Activated naive CD8-positive, alpha-beta T cell treated with anti-CD3 and anti-CD28 coated beads for 36 hours (primary cell): ENCODE measurements around the gene AFDN. TPM values are rescaled to one million over a fixed set of nuclear protein-coding genes. Genes with fewer than 3 reads are reported as not detected.

ENCODE experiments used
- DNase-seq: peaks from one replicate; pipeline ENCODE4 v3.0.0; 2021
- H3K27ac Mint-ChIP-seq: one replicate; pipeline ENCODE4 v1.8.0; 2022; ENCODE audit warnings: mild to moderate bottlenecking, moderate library complexity, mixed read lengths
- H3K27me3 Mint-ChIP-seq: one replicate; pipeline ENCODE4 v1.8.0; 2022; ENCODE audit warnings: mild to moderate bottlenecking, mixed read lengths
- H3K36me3 Mint-ChIP-seq: one replicate; pipeline ENCODE4 v1.8.0; 2021; ENCODE audit warnings: mild to moderate bottlenecking, mixed read lengths
- H3K4me1 Mint-ChIP-seq: one replicate; pipeline ENCODE4 v1.8.0; 2021; ENCODE audit warnings: mixed read lengths
- H3K4me3 Mint-ChIP-seq: one replicate; pipeline ENCODE4 v1.8.0; 2022; ENCODE audit warnings: mild to moderate bottlenecking, moderate library complexity, mixed read lengths
- H3K9me3 Mint-ChIP-seq: one replicate; pipeline ENCODE4 v1.8.0; 2022; ENCODE audit warnings: mixed read lengths
- total RNA-seq, 2 experiments: library from RNA; stranded (reverse); gene quantifications; one replicate each; pipeline ENCODE4 v1.2.3, GENCODE V29; 2021

AFDN gene
- total RNA-seq, 2 experiments from 2014 or later, result 18.7 to 23.5 TPM

DNA sequence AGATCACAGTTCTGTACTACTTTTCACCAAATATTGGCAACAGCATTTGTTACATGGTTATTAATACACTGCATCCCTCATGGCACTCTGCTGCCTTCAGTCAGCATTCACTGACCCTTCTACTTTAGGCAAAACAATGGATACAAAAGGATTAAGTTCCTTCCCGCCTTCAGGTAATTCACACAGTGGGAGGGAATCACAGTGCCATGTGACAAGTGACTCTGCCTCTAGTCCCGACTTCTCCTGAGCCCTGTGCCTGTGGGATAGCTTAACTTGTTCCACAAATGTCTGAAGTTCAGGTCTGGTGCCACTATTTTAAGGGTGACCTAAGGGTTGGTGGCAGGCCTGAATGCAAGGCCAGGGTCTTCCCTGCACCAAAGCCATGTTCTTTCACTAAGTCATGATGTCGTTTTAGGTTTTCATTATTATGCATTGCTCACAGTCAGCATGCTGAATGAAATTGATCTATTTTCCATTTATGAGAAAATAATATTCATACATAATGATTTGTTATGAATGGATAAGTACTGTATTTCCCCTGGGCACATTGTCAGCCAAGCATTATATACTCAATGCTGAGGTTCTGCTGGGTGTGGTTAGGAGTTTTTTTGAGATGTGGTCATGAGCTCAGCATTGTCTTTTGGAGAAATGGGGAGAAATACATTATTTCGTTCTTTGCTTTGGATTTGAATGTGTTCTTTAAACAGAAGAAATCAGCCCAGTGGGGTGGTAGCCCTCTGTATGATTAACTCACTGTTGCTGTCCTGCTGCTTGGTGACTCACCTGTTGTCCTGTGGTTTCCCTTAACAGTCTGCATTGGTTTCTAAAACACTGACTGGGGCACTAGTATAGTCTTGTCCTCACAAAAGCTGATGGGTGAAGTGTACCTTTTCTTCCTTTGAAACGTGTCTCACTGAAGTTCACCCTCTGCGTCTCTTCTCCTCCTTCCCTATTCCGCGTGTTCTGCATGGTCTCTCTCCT is 66.4 kb downstream of the AFDN start:
- H3K27ac Mint-ChIP-seq, result no peak overlapping the region
- no peaks in the 10 kb centered on the region for H3K4me1 Mint-ChIP-seq
- H3K27me3 Mint-ChIP-seq, result no peaks in the 10 kb centered on the region
- no peaks in the 10 kb centered on the region for H3K9me3 Mint-ChIP-seq
- no peak overlapping the region for H3K4me3 Mint-ChIP-seq
- no peaks in the 10 kb centered on the region for H3K36me3 Mint-ChIP-seq
- DNase-seq, result no peak

DNA sequence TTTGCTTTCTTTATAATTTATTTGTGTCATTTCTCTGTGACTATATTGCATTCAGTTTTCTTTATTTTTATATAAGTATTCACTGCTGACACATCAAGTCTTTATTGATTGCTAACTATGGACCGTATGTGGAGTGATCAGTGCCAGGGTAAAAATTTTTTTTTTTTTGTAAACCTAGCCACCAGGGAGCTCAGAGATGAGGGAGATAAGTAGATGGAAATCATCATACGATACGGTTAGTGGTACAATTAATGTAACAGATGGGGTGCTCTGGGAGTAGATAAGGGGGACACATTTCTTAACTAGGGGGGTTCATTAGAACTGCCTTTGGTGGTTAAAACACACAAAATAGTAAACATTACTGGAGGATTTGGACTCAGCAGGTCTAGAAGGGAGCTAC is 68.3 kb downstream of the AFDN start:
- Mint-ChIP-seq H3K9me3 (no peaks in the 10 kb centered on the region), H3K36me3 (no peaks in the 10 kb centered on the region)

GRCh38 chr6:167896648-167897047 is 69.9 kb downstream of the AFDN start:
- Mint-ChIP-seq H3K9me3 (no peaks in the 10 kb centered on the region), H3K36me3 (no peaks in the 10 kb centered on the region), H3K27me3 (no peaks in the 10 kb centered on the region), H3K4me3 (no peak overlapping the region), H3K27ac (no peak overlapping the region), H3K4me1 (no peaks in the 10 kb centered on the region)
- no peak for DNase-seq

More for the DNA sequence above, 68.3 kb downstream of the AFDN start:
- no peaks in the 10 kb centered on the region for H3K4me1 Mint-ChIP-seq
- no peak overlapping the region for H3K4me3 Mint-ChIP-seq
- DNase-seq, result no peak
- no peak overlapping the region for H3K27ac Mint-ChIP-seq
- H3K27me3 Mint-ChIP-seq, result no peaks in the 10 kb centered on the region

DNA sequence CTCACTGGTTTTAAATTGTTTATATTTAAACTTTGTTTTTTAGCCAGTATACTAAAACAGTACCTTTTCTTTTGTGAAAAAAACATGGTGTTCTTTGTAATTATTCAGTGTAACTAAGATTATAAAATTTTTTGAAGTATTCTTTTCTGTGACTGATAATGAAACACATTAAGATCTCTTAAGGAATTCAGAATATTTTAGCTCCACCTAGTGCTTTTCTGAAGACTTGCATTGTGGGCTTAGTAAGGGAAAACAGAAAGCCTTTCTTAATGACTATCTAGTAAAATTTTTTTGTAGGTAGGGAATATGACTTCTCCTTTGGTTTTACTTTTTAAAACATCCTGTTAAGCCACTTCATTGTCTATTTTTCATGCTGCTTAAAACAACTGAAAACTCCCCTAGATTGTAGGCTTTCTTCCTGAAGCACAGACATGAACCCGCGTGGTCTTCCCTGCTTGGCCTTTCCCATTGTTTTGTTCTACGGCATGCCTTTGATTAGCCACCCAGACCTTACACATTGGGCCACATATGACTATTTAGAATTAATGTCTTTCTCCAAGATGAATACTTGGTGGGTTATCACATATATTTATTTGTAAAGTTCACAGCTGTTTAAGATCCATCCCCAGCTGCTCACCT is 72.1 kb downstream of the AFDN start:
- H3K4me1 Mint-ChIP-seq, result no peaks in the 10 kb centered on the region
- H3K27ac Mint-ChIP-seq, result no peak overlapping the region
- H3K4me3 Mint-ChIP-seq, result no peak overlapping the region
- H3K36me3 Mint-ChIP-seq, result no peaks in the 10 kb centered on the region
- DNase-seq, result no peak
- H3K9me3 Mint-ChIP-seq, result no peaks in the 10 kb centered on the region
- H3K27me3 Mint-ChIP-seq, result no peaks in the 10 kb centered on the region

- H3K36me3 Mint-ChIP-seq, result no peaks in the 10 kb centered on the region
- no peaks in the 10 kb centered on the region for H3K9me3 Mint-ChIP-seq
- H3K4me1 Mint-ChIP-seq, result no peaks in the 10 kb centered on the region
- DNase-seq, result no peak
- H3K27ac Mint-ChIP-seq, result no peak overlapping the region
- no peaks in the 10 kb centered on the region for H3K27me3 Mint-ChIP-seq
- H3K4me3 Mint-ChIP-seq, result no peak overlapping the region
These were observed 78.1 kb downstream of the AFDN start for GRCh38 chr6:167904791-167905190.

- Mint-ChIP-seq H3K27me3 (no peaks in the 10 kb centered on the region), H3K36me3 (no peaks in the 10 kb centered on the region), H3K27ac (no peak overlapping the region), H3K4me3 (no peak overlapping the region), H3K9me3 (no peaks in the 10 kb centered on the region), H3K4me1 (no peaks in the 10 kb centered on the region)
- DNase-seq, result no peak
These were observed 80.2 kb downstream of the AFDN start for GRCh38 chr6:167906899-167907298.

DNA sequence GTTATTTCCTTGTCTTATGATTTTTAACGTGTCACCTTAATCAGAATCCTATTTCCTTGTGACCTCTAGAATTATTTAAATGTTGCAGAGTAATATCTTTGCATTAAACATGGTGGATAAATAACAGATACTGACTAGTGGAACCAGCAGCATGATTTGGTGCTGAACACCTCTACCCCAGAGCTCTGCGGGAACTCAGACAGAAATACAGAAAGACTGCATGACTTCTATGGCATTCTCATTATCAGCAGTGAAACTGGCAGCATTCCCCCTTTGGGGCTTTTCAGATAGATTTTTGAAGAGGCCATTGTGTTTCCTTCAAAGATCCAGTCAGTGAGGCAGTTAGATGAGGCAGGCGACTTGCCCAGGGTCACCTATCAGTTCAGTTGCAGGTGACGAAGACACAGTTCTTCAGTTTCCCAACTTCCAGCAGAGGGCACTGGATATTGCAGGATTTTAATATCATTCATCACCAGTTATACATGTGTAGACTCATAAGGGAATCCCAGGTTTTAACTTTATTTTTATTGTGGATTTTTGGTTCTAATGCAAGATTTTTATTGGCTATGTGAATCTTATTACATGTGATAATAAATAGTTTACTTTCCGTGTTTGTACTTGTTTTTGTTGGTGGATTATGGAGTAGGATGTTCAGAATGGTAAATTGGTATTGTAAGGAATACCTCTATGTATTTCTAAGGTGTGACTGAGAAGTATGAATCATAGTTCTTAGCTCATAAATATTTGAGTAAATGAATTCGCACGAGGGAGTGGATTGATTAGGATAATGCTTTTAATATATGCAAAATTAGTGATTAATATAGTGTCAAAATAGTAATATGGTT is 81.3 kb downstream of the AFDN start:
- H3K27ac Mint-ChIP-seq, result no peak overlapping the region
- no peaks in the 10 kb centered on the region for H3K4me1 Mint-ChIP-seq
- no peaks in the 10 kb centered on the region for H3K27me3 Mint-ChIP-seq
- H3K36me3 Mint-ChIP-seq, result no peaks in the 10 kb centered on the region
- H3K4me3 Mint-ChIP-seq, result no peak overlapping the region
- no peaks in the 10 kb centered on the region for H3K9me3 Mint-ChIP-seq
- DNase-seq, result no peak

DNA sequence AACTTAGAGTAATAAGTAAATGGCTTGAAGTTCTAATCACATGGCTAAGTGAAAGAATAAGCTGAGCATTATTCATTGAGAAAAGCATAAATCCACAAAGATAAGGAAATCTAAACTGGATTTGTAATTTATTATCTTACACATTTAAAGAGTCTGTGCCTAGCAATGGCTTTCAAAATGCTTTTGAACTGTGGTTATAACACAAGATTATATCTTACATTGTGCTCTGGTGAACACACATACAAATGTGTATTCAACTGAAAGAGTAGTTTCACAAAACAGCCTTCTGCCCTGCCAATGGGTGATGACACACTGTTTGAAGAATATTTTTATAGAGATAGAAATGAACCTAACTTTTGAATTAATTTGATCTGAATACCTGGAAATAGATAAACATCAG is 83.3 kb downstream of the AFDN start:
- H3K4me3 Mint-ChIP-seq, result no peak overlapping the region
- H3K27me3 Mint-ChIP-seq, result no peaks in the 10 kb centered on the region
- H3K36me3 Mint-ChIP-seq, result peaks cover under 1% of the 10 kb centered on the region
- no peak overlapping the region for H3K27ac Mint-ChIP-seq
- no peaks in the 10 kb centered on the region for H3K4me1 Mint-ChIP-seq
- no peaks in the 10 kb centered on the region for H3K9me3 Mint-ChIP-seq
- DNase-seq, result no peak

GRCh38 chr6:167910652-167911051 is 83.9 kb downstream of the AFDN start:
- no peak overlapping the region for H3K27ac Mint-ChIP-seq
- H3K4me1 Mint-ChIP-seq, result no peaks in the 10 kb centered on the region
- H3K9me3 Mint-ChIP-seq, result no peaks in the 10 kb centered on the region
- H3K27me3 Mint-ChIP-seq, result no peaks in the 10 kb centered on the region
- no peak overlapping the region for H3K4me3 Mint-ChIP-seq
- DNase-seq, result no peak
- H3K36me3 Mint-ChIP-seq, result peaks cover 2% of the 10 kb centered on the region

DNA sequence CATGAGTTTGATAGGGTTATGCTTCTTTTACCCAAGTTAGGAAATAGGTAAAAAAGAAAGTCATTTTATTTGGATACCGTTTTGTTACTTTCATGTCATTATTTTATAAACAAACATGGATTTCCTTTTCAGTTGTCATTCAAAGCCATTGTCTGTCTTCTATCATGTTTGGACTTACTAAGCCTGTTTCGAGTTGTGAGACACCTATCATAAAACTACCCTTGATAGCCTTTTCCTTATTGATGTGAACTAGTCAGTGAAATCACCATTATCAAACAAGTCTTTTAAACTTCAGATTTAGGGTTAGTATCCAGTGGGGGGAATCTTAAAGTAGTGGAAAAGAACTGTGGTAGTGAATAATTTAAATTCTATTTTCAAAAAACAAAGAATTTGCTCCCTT is 85.8 kb downstream of the AFDN start:
- Mint-ChIP-seq H3K4me1 (no peaks in the 10 kb centered on the region), H3K36me3 (peaks cover 2% of the 10 kb centered on the region), H3K27me3 (no peaks in the 10 kb centered on the region), H3K27ac (no peak overlapping the region), H3K9me3 (no peaks in the 10 kb centered on the region), H3K4me3 (no peak overlapping the region)
- DNase-seq, result no peak

DNA sequence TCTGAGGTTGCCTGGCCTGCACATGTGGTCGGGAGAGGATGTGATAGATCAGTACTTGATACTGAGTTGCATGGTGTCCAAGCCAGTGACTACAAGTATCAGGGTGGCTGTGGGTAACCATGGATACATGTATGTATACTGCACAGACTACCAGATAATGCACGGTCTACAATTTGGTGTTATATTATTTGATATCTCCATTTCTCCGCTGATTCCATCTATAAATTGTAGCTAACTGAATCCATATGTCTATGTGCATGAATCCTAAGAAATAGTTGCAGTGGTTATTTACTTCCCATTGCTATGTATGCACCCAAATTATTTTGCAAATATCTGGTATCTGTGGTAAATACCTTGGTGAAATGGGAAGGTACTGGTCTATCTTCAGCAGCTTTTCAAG is 87.0 kb downstream of the AFDN start:
- Mint-ChIP-seq H3K4me3 (no peak overlapping the region), H3K27ac (no peak overlapping the region), H3K27me3 (no peaks in the 10 kb centered on the region), H3K4me1 (no peaks in the 10 kb centered on the region), H3K9me3 (no peaks in the 10 kb centered on the region), H3K36me3 (peaks cover 2% of the 10 kb centered on the region)
- DNase-seq, result no peak

GRCh38 chr6:167915139-167915538 is 88.4 kb downstream of the AFDN start:
- no peak for DNase-seq
- H3K27ac Mint-ChIP-seq, result no peak overlapping the region
- H3K4me1 Mint-ChIP-seq, result no peaks in the 10 kb centered on the region
- no peaks in the 10 kb centered on the region for H3K9me3 Mint-ChIP-seq
- no peak overlapping the region for H3K4me3 Mint-ChIP-seq
- H3K27me3 Mint-ChIP-seq, result no peaks in the 10 kb centered on the region
- peaks cover 2% of the 10 kb centered on the region for H3K36me3 Mint-ChIP-seq

DNA sequence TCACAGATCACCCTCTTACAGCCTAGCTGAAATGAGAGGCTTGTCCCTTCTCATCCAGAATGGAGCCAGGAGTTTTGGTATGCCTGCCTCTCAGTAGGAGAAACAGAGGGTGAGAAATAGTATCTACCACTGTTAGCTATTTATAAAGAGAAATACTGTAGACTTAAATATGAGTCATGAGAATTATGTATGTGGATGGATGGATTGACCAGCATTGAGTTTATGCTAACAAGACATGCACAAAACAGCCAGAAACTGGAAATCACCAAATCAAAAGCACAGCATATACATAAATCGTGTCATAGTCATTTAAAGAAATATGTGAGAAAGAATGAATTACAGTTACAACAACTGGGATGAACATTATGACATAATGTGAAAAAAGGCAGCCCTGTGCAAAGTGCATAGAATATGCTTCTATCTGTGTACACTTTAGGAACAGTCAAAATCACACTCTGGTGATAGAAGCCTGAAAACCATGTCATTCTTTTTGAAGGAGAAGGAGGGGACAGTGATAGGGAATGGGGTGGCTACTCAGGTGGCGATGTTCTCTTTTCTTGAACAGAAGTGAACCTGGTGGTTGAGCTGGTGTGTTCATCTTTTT is 90.9 kb downstream of the AFDN start:
- Mint-ChIP-seq H3K9me3 (no peaks in the 10 kb centered on the region), H3K27ac (no peak overlapping the region), H3K4me3 (no peak overlapping the region), H3K4me1 (no peaks in the 10 kb centered on the region), H3K36me3 (peaks cover 3% of the 10 kb centered on the region), H3K27me3 (no peaks in the 10 kb centered on the region)
- DNase-seq, result no peak

GRCh38 chr6:167918548-167919278 is 92.0 kb downstream of the AFDN start:
- H3K36me3 Mint-ChIP-seq, result peaks cover 3% of the 10 kb centered on the region
- H3K9me3 Mint-ChIP-seq, result no peaks in the 10 kb centered on the region
- no peak overlapping the region for H3K4me3 Mint-ChIP-seq
- no peak overlapping the region for H3K27ac Mint-ChIP-seq
- no peaks in the 10 kb centered on the region for H3K4me1 Mint-ChIP-seq
- H3K27me3 Mint-ChIP-seq, result no peaks in the 10 kb centered on the region
- no peak for DNase-seq
